Parathyroid adenoma (tissue), 2 donors: ENCODE data around the gene EMP2.
"Not testable (repeated sequence)": the region's sequence is repeated elsewhere in the genome, so short reads cannot be mapped to it uniquely, and the experiment has no call there.

ENCODE experiments used
- H2AFZ ChIP-seq: fragments of 300-600 bp; sonication (generic); one replicate; pipeline ENCODE4 v1.7.0; 2017; ENCODE audit warnings: antibody characterized with exemption, mild to moderate bottlenecking
- H3K27ac ChIP-seq: fragments of 300-600 bp; sonication (generic); one replicate; pipeline ENCODE4 v1.7.0; 2017
- H3K27me3 ChIP-seq: fragments of 300-600 bp; sonication (generic); one replicate; pipeline ENCODE4 v1.7.0; 2017; ENCODE audit warnings: low read length; ENCODE audit not compliant: control insufficient read depth, insufficient read depth
- H3K36me3 ChIP-seq: fragments of 300-600 bp; sonication (generic); one replicate; pipeline ENCODE4 v1.7.0; 2017; ENCODE audit warnings: low read length; ENCODE audit not compliant: control insufficient read depth, insufficient read depth
- H3K4me1 ChIP-seq: fragments of 300-600 bp; sonication (generic); one replicate; pipeline ENCODE4 v1.7.0; 2017; ENCODE audit warnings: control low read depth
- H3K4me2 ChIP-seq: fragments of 300-600 bp; sonication (generic); one replicate; pipeline ENCODE4 v1.7.0; 2017; ENCODE audit warnings: low read length
- H3K4me3 ChIP-seq: fragments of 300-600 bp; sonication (generic); one replicate; pipeline ENCODE4 v1.7.0; 2017; ENCODE audit warnings: low read depth, low read length
- H3K79me2 ChIP-seq: fragments of 300-600 bp; sonication (generic); one replicate; pipeline ENCODE4 v1.7.0; 2017; ENCODE audit warnings: control low read depth
- H3K9ac ChIP-seq: fragments of 300-600 bp; sonication (generic); one replicate; pipeline ENCODE4 v1.7.0; 2017; ENCODE audit warnings: mild to moderate bottlenecking
- H3K9me3 ChIP-seq: fragments of 300-600 bp; sonication (generic); one replicate; pipeline ENCODE4 v1.7.0; 2017; ENCODE audit warnings: low read length; ENCODE audit not compliant: control insufficient read depth
- CTCF ChIP-seq: fragments of 300-600 bp; sonication (generic); IDR thresholded peaks from one replicate; pipeline ENCODE4 v1.7.0; 2017; ENCODE audit warnings: antibody characterized with exemption, mild to moderate bottlenecking
- donor health status: primary hyperparathyroidism.

EMP2 gene

GRCh38 chr16:10509534-10510025, 70.8 kb downstream of the EMP2 start:
- no peak overlapping the region for H3K4me2 ChIP-seq
- H2AFZ ChIP-seq = no peak overlapping the region
- H3K27me3 ChIP-seq = no peaks in the 10 kb centered on the region
- H3K9ac ChIP-seq = no peak overlapping the region
- H3K9me3 ChIP-seq = no peaks in the 10 kb centered on the region
- H3K36me3 ChIP-seq = no peaks in the 10 kb centered on the region
- TF ChIP-seq CTCF = peak; percentile 82
- no peak overlapping the region for H3K27ac ChIP-seq
- no peaks in the 10 kb centered on the region for H3K79me2 ChIP-seq
- no peak overlapping the region for H3K4me3 ChIP-seq
- H3K4me1 ChIP-seq = no peaks in the 10 kb centered on the region

- not testable (repeated sequence) for H3K79me2 ChIP-seq, H2AFZ ChIP-seq, H3K9me3 ChIP-seq, H3K4me3 ChIP-seq, H3K9ac ChIP-seq, H3K27ac ChIP-seq, H3K4me1 ChIP-seq, H3K27me3 ChIP-seq, H3K36me3 ChIP-seq, H3K4me2 ChIP-seq
Observed at GRCh38 chr16:10505286-10505685, 75.1 kb downstream of the EMP2 start.

GRCh38 chr16:10504404-10504885, 76.0 kb downstream of the EMP2 start:
- Histone ChIP-seq H3K9me3 (no peaks in the 10 kb centered on the region), H3K27me3 (no peaks in the 10 kb centered on the region), H3K4me3 (no peak overlapping the region), H2AFZ (no peak overlapping the region), H3K79me2 (no peaks in the 10 kb centered on the region), H3K27ac (no peak overlapping the region), H3K4me2 (no peak overlapping the region), H3K9ac (no peak overlapping the region), H3K4me1 (no peaks in the 10 kb centered on the region), H3K36me3 (no peaks in the 10 kb centered on the region)
- no peak for TF ChIP-seq CTCF

GRCh38 chr16:10502776-10503175, 77.6 kb downstream of the EMP2 start:
- Histone ChIP-seq H3K79me2 (no peaks in the 10 kb centered on the region), H3K27ac (no peak overlapping the region)

DNA sequence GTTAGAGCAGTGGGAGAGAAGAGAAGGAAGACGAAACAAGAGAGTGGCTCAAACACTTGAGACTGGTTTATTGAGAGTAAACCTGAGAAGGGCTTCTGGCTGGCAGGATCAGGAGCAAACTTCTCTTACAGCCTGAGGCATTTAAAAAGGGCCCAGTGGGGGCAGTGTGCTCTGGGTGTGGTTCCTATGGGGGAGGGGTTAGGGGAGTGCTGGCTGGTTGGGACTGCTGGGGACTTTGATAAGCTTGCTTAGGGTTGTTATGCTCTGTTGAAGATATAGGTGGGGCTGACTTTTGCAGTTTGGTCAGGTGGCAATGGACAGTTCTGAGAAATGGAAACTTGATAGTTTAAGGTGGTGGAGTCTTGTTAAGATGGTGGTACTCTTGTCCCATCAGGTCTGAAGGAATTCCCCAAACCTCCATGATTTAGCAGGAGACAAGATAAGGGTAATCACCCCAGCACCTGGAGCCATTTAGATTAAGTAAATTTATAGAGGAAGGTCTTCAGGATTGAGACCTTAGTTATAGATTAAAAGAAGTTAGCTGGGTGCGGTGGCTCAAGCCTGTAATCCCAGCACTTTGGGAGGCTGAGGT, 79.3 kb downstream of the EMP2 start:
- no peak overlapping the region for H3K4me2 ChIP-seq
- no peaks in the 10 kb centered on the region for H3K79me2 ChIP-seq
- H3K4me1 ChIP-seq = no peaks in the 10 kb centered on the region
- H3K27me3 ChIP-seq = no peaks in the 10 kb centered on the region
- H3K9ac ChIP-seq = no peak overlapping the region
- H3K9me3 ChIP-seq = no peaks in the 10 kb centered on the region
- TF ChIP-seq CTCF = no peak
- no peak overlapping the region for H3K27ac ChIP-seq
- H2AFZ ChIP-seq = no peak overlapping the region
- no peak overlapping the region for H3K4me3 ChIP-seq
- no peaks in the 10 kb centered on the region for H3K36me3 ChIP-seq

More at GRCh38 chr16:10502776-10503175, 77.6 kb downstream of the EMP2 start:
- H3K4me2 ChIP-seq = no peak overlapping the region
- H3K9me3 ChIP-seq = no peaks in the 10 kb centered on the region
- no peaks in the 10 kb centered on the region for H3K36me3 ChIP-seq
- H3K9ac ChIP-seq = no peak overlapping the region
- H2AFZ ChIP-seq = no peak overlapping the region
- no peaks in the 10 kb centered on the region for H3K4me1 ChIP-seq
- no peak overlapping the region for H3K4me3 ChIP-seq
- TF ChIP-seq CTCF = no peak
- no peaks in the 10 kb centered on the region for H3K27me3 ChIP-seq
